ENCODE measurements around the gene KRT15.

The KRT15 gene

GRCh38 chr17:41556306-41556705 lies 37.6 kb upstream of the KRT15 start:
- H3K27ac ChIP-seq = no peak overlapping the region
- no peak for TF ChIP-seq ZFX (IDR thresholded peaks at IDR 0.05; ENCODE audit: borderline replicate concordance)
- no peak for TF ChIP-seq CTCF (IDR thresholded peaks at IDR 0.05)

GRCh38 chr17:41555105-41555887 lies 36.6 kb upstream of the KRT15 start:
- TF ChIP-seq ZFX (IDR thresholded peaks at IDR 0.05; ENCODE audit: borderline replicate concordance) (no peak), CTCF (IDR thresholded peaks at IDR 0.05) (no peak)

DNA sequence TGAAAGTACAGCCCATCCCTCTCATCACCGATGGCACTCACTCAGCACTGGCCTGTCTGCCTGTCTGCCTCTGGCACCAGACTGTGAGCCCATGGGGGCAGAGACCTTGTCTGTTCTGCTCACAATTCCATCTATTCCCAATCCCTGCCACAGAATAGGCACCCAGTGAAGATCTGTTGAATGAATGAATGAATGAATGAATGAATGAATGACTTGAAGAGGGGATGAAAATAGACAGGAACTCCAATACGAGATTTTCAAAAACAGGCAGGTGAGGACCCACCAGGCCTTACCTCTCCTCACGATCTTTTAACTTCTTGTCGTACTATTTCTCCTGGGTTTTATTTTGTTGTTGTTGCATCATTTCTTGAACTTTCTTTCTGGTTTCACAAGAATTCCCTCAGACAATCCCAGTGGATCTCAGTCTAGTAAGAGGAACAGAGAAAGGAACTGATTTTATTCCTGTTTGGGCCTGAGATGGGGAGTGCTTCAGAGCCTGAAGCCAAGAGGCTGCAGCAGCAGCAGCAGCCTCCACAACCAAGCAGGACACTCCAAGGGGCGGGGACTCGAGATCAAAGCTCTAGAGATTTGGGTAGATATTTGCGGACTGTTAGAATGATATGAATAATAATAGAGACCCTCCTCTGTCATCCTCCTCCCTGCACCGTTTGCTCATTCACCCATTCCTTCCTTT lies 35.4 kb upstream of the KRT15 start:
- H3K27ac ChIP-seq = no peak overlapping the region
- no peak for TF ChIP-seq ZFX (IDR thresholded peaks at IDR 0.05; ENCODE audit: borderline replicate concordance)
- no peak for TF ChIP-seq CTCF (IDR thresholded peaks at IDR 0.05)

More at GRCh38 chr17:41555105-41555887, 36.6 kb upstream of the KRT15 start:
- H3K27ac ChIP-seq = no peak overlapping the region

DNA sequence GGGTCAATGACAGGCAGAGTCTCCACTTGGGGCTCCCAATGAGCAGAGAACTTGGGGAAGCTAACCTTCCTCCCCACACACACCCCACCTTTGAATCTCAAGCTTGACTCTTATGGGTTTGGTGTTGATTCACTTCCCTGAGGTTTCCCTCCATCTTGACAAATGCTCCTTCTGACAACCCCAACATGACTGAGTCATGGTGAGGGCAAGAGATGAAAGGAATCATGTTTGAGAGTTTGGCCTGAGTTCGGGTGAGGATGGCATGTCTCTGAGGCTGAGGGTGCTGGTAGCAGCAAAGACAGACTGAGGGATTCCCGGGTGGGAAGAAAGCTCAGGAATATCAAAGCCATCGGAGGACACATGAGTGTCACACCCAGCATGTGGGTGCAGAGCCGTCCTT lies 34.5 kb upstream of the KRT15 start:
- TF ChIP-seq ZFX (IDR thresholded peaks at IDR 0.05; ENCODE audit: borderline replicate concordance) (no peak), CTCF (IDR thresholded peaks at IDR 0.05) (no peak)

GRCh38 chr17:41552455-41552854 lies 33.8 kb upstream of the KRT15 start:
- TF ChIP-seq CTCF (IDR thresholded peaks at IDR 0.05) (no peak), ZFX (IDR thresholded peaks at IDR 0.05; ENCODE audit: borderline replicate concordance) (no peak)
- H3K27ac ChIP-seq = no peak overlapping the region

More for the DNA sequence above, 34.5 kb upstream of the KRT15 start:
- H3K27ac ChIP-seq = no peak overlapping the region

GRCh38 chr17:41551365-41551764 lies 32.7 kb upstream of the KRT15 start:
- TF ChIP-seq ZFX (IDR thresholded peaks at IDR 0.05; ENCODE audit: borderline replicate concordance) (no peak), CTCF (IDR thresholded peaks at IDR 0.05) (no peak)
- H3K27ac ChIP-seq = no peak overlapping the region

GRCh38 chr17:41549596-41550039 lies 30.9 kb upstream of the KRT15 start:
- TF ChIP-seq CTCF (IDR thresholded peaks at IDR 0.05) = no peak; the same call in 1 of the 2 replicates
- no peak for TF ChIP-seq ZFX (IDR thresholded peaks at IDR 0.05; ENCODE audit: borderline replicate concordance)
- no peak overlapping the region for H3K27ac ChIP-seq

Measured in 22Rv1 (cell line).